Skeletal muscle tissue (tissue), 4 donors: Measurements from ENCODE around the gene CCDC85B. TPM values are rescaled to one million over a fixed set of nuclear protein-coding genes. Genes with fewer than 3 reads are reported as not detected.
"Not testable (repeated sequence)": the region's sequence is repeated elsewhere in the genome, so short reads cannot be mapped to it uniquely, and the experiment has no call there.

Source experiments
- H3K27ac ChIP-seq: one replicate; pipeline ENCODE4 v1.7.0; 2013; ENCODE audit warnings: mild to moderate bottlenecking, low read depth, low read length, inconsistent platforms
- H3K27me3 ChIP-seq, 3 donors: one replicate each; pipeline ENCODE4 v1.7.0; 2013; ENCODE audit warnings: low read length in 3 of 3; ENCODE audit not compliant: control insufficient read depth in 3 of 3, insufficient read depth in 3 of 3
- H3K36me3 ChIP-seq, 3 donors: one replicate each; pipeline ENCODE4 v1.7.0; 2013; ENCODE audit warnings: low read length in 3 of 3; ENCODE audit not compliant: control insufficient read depth in 3 of 3, insufficient read depth in 3 of 3
- H3K4me1 ChIP-seq, 3 donors: one replicate each; pipeline ENCODE4 v1.7.0; 2013; ENCODE audit warnings: low read length in 3 of 3, mild to moderate bottlenecking in 3 of 3; ENCODE audit not compliant: control insufficient read depth in 3 of 3, insufficient read depth in 3 of 3
- H3K4me3 ChIP-seq, 3 donors: one replicate each; pipeline ENCODE4 v1.7.0; 2013; ENCODE audit warnings: low read length in 3 of 3
- H3K9ac ChIP-seq, 3 donors: one replicate each; pipeline ENCODE4 v1.7.0; 2013; ENCODE audit warnings: low read length in 3 of 3, mild to moderate bottlenecking in 3 of 3, moderate library complexity in 2 of 3, low read depth in 1 of 3
- H3K9me3 ChIP-seq, 3 donors: one replicate each; pipeline ENCODE4 v1.7.0; 2013; ENCODE audit warnings: low read length in 3 of 3; ENCODE audit not compliant: control insufficient read depth in 3 of 3
- total RNA-seq: library from RNA; depleted of rRNA; stranded (reverse); fragments of >200 nt; gene quantifications from one replicate; pipeline ENCODE4 v1.2.3, GENCODE V29; 2014
- donor health status: Osteomylitis.

Gene CCDC85B
- 12.0 TPM for total RNA-seq

- Histone ChIP-seq H3K4me1 (peaks cover 50 to 71% (median 56%) of the 10 kb centered on the region in 3 donors), H3K9me3 (no peaks in the 10 kb centered on the region), H3K36me3 (peaks cover 9 to 14% (median 12%) of the 10 kb centered on the region in 3 donors), H3K9ac (peak within 1 kb of the TSS; percentile 85 to 96 (median 86)), H3K27ac (peak within 1 kb of the TSS; percentile 89), H3K27me3 (no peaks in the 10 kb centered on the region), H3K4me3 (peak within 1 kb of the TSS; percentile 82 to 86 (median 83))
Observed at GRCh38 chr11:65890324-65891218, at the start of gene CCDC85B. Gene CCDC85B, plus strand, starts transcription at chr11:65890673. Its CDS starts 111 bp downstream, at chr11:65890784.

- Histone ChIP-seq H3K27me3 (no peaks in the 10 kb centered on the region), H3K9me3 (no peaks in the 10 kb centered on the region), H3K9ac (no peak overlapping the region), H3K36me3 (no peaks in the 10 kb centered on the region), H3K4me1 (no peaks in the 10 kb centered on the region), H3K4me3 (no peak overlapping the region), H3K27ac (no peak overlapping the region)
Observed at GRCh38 chr11:65842144-65842543, 48.3 kb upstream of the CCDC85B start.

- Histone ChIP-seq H3K9ac (no peak overlapping the region), H3K9me3 (no peaks in the 10 kb centered on the region), H3K36me3 (no peaks in the 10 kb centered on the region), H3K27ac (no peak overlapping the region), H3K27me3 (no peaks in the 10 kb centered on the region), H3K4me3 (no peak overlapping the region), H3K4me1 (no peaks in the 10 kb centered on the region)
Observed at GRCh38 chr11:65843811-65844210, 46.7 kb upstream of the CCDC85B start.

GRCh38 chr11:65844231-65844872 is 46.1 kb upstream of the CCDC85B start:
- H3K4me3 ChIP-seq, result no peak overlapping the region
- no peaks in the 10 kb centered on the region for H3K27me3 ChIP-seq
- no peak overlapping the region for H3K27ac ChIP-seq
- no peaks in the 10 kb centered on the region for H3K9me3 ChIP-seq
- H3K36me3 ChIP-seq, result no peaks in the 10 kb centered on the region
- H3K9ac ChIP-seq, result no peak overlapping the region
- H3K4me1 ChIP-seq, result no peaks in the 10 kb centered on the region

DNA sequence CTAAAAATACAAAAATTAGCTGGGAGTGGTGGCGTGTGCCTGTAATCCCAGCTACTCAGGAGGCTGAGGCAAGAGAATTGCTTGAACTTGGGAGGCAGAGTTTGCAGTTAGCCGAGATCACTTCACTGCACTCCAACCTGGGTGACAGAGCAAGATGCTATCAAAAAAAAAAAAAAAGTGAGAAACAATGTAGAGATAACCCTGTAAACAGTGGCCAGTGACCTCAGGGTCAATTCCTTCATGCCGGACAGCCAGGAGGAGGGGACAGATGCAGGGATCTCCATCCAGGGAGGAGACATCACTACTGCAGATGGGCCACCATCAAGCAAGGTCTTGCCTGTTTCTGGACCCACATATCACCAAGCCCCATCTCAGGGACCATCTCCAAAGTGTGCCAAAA is 42.7 kb upstream of the CCDC85B start:
- peaks cover 13 to 21% (median 18%) of the 10 kb centered on the region in 3 donors for H3K36me3 ChIP-seq
- no peak overlapping the region for H3K27ac ChIP-seq
- H3K9me3 ChIP-seq, result peaks cover 0 to 5% (median 0%) of the 10 kb centered on the region in 3 donors
- H3K4me3 ChIP-seq, result no peak overlapping the region
- no peak overlapping the region for H3K9ac ChIP-seq
- H3K27me3 ChIP-seq, result no peaks in the 10 kb centered on the region
- no peaks in the 10 kb centered on the region for H3K4me1 ChIP-seq

DNA sequence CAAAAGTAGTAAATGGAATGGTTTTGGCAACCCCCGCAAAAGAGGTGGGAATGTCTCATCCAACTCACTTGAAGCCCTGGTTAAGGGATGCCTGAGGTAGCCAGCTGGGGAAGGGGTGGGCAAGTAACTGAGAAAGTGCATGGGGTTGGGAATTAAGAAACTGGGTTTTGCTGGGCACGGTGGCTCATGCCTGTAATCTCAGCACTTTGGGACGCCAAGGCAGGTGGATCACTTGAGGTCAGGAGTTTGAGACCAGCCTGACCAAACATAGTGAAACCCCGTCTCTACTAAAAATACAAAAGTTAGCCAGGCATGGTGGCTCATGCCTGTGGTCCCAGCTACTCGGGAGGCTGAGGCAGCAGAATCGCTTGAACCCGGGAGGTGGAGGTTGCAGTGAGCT is 41.8 kb upstream of the CCDC85B start:
- H3K27ac ChIP-seq, H3K4me3 ChIP-seq, H3K27me3 ChIP-seq, H3K4me1 ChIP-seq, H3K9ac ChIP-seq, H3K9me3 ChIP-seq: not testable (repeated sequence)
- H3K36me3 ChIP-seq, result peaks cover 23 to 30% (median 26%) of the 10 kb centered on the region in 3 donors

GRCh38 chr11:65849366-65849765 is 41.1 kb upstream of the CCDC85B start:
- Histone ChIP-seq H3K4me3 (no peak overlapping the region), H3K27me3 (no peaks in the 10 kb centered on the region), H3K27ac (no peak overlapping the region), H3K9ac (no peak overlapping the region), H3K36me3 (peaks cover 30 to 36% (median 32%) of the 10 kb centered on the region in 3 donors), H3K9me3 (peaks cover 0 to 5% (median 0%) of the 10 kb centered on the region in 3 donors), H3K4me1 (peaks cover 0 to 4% (median 3%) of the 10 kb centered on the region in 3 donors)

- peaks cover 0 to 5% (median 3%) of the 10 kb centered on the region in 3 donors for H3K4me1 ChIP-seq
- H3K27ac ChIP-seq, result no peak overlapping the region
- no peak overlapping the region for H3K9ac ChIP-seq
- peaks cover 34 to 41% (median 37%) of the 10 kb centered on the region in 3 donors for H3K36me3 ChIP-seq
- no peak overlapping the region for H3K4me3 ChIP-seq
- no peaks in the 10 kb centered on the region for H3K27me3 ChIP-seq
- peaks cover 0 to 5% (median 0%) of the 10 kb centered on the region in 3 donors for H3K9me3 ChIP-seq
Observed at GRCh38 chr11:65849771-65850216, 40.7 kb upstream of the CCDC85B start.

GRCh38 chr11:65850217-65851082 is 40.0 kb upstream of the CCDC85B start:
- H3K9ac ChIP-seq, result no peak overlapping the region
- no peak overlapping the region for H3K4me3 ChIP-seq
- peaks cover 1 to 9% (median 6%) of the 10 kb centered on the region in 3 donors for H3K4me1 ChIP-seq
- H3K36me3 ChIP-seq, result peaks cover 39 to 47% (median 43%) of the 10 kb centered on the region in 3 donors
- no peak overlapping the region for H3K27ac ChIP-seq
- peaks cover 0 to 5% (median 0%) of the 10 kb centered on the region in 3 donors for H3K9me3 ChIP-seq
- H3K27me3 ChIP-seq, result no peaks in the 10 kb centered on the region
